Activated naive CD4-positive, alpha-beta T cell treated with Interleukin-2 at 50 U/mL for 16 hours (primary cell): Measurements from ENCODE around the gene ID4.
"Not testable (repeated sequence)": the region's sequence is repeated elsewhere in the genome, so short reads cannot be mapped to it uniquely, and the experiment has no call there.

Source experiments
- DNase-seq: peaks from one replicate; pipeline ENCODE4 v3.0.0-alpha.2; 2020

The ID4 gene

DNA sequence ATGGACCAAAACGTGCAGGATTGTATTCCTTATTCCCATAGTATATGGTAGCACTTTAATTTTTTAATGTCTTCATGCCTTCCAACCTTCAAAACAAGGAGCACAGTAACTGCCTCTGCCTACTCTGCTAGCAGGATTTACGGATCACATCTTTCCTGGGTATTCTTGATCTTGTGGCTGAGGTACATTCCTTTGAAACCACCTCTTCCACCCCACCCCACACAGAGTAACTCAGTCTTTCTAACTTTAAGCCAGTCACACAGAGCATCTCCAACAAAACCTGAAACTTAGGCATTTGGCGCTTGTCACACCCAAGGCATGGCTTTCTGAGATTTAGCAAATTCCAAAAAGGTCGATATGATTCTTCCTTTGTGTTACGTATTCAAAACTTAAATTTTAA lies 2.3 kb upstream of the ID4 start:
- DNase-seq, result no peak

DNA sequence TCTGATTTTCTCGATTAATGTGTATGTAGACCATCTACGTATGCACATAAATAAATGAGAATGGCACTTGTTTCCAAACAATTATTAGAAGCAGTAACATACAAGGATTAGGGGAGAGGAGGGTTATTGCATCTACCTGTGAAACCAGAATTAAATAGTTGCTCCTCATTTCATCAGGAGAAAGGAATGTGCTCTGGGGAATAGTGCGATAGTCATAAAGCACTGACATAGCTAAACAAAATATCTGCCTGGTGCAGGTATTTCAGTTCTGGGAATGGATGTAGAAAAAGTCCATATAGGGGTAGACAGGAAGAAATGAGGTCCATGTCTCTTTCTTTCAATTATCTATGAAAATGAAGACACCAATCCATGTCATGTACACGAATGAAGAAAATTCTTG lies 1.6 kb upstream of the ID4 start:
- DNase-seq, result no peak

- DNase-seq, result no peak
Measured at GRCh38 chr6:19837511-19838441, 606 bp downstream of the ID4 start.

DNA sequence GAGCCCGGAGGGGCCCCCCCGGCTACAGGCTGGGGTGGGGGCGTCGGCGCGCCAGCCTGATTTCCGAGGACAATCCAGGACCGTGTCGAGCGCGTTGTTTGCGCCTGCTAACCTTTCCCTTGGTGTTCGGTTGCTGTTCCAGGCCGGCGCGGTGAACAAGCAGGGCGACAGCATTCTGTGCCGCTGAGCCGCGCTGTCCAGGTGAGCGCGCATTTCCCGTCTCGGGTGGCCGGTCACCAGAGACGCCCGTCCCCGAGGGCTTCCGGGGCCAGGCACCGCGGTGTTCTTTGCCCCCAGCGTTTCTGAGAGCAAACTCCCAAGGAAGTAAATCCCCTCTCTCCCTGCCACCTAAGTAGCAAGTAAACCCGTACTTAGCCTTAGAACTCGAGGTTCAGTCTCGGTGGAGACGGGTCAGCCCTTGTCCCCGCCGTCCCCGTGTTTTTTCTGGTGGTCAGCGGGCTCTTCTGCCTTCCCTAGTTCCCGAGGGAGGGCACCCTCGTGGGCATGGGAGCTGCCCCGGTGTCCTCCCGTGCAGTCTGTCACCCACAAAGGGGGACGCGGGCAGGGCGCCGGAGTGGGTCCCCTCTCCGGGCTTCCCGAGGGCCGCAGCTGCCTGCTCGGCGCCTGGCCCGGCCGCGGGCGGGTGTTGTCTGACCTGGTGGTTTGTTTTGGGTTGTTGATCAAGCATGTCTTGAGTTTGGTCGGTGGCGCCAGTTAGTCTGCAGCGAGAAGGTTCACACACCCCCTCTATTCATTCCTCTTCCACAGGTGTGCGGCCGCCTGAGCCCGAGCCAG lies 1.5 kb downstream of the ID4 start:
- DNase-seq, result no peak

DNA sequence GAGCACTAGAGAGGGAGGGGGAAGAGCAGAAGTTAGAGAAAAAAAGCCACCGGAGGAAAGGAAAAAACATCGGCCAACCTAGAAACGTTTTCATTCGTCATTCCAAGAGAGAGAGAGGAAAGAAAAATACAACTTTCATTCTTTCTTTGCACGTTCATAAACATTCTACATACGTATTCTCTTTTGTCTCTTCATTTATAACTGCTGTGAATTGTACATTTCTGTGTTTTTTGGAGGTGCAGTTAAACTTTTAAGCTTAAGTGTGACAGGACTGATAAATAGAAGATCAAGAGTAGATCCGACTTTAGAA lies 2.0 kb downstream of the ID4 start:
- DNase-seq, result no peak

DNA sequence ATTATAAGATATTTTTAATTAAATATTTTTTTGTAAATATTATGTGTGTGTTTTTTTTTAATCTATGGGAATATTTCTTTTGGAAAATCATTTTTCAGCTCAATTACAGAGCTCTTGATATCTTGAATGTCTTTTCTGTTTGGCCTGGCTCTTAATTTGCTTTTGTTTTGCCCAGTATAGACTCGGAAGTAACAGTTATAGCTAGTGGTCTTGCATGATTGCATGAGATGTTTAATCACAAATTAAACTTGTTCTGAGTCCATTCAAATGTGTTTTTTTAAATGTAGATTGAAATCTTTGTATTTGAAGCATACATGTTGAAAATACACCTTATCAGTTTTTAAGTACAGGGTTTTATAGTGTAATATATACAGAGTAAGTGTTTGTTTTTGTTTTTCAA lies 2.6 kb downstream of the ID4 start:
- DNase-seq, result no peak

DNA sequence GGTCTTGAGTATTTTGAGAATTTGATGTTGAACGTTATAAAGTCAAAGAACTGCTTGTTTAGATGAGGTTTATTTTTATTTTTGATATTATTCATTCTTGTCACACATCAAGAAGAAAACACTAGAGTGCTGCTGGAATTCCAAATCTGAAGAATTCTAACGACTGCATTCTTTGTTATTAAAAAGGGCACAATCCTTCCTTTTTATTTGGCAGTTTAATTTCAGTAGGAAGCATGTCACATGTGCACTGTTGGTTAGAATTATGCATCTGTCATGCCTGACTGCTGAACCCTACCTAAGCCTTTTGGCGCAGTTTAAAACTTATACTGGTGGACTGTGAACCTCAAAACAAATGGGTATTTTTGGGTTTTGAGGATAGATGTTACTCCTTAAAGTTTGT lies 4.0 kb downstream of the ID4 start:
- DNase-seq, result no peak

GRCh38 chr6:19842030-19842615 lies 5.0 kb downstream of the ID4 start:
- DNase-seq, result no peak

DNA sequence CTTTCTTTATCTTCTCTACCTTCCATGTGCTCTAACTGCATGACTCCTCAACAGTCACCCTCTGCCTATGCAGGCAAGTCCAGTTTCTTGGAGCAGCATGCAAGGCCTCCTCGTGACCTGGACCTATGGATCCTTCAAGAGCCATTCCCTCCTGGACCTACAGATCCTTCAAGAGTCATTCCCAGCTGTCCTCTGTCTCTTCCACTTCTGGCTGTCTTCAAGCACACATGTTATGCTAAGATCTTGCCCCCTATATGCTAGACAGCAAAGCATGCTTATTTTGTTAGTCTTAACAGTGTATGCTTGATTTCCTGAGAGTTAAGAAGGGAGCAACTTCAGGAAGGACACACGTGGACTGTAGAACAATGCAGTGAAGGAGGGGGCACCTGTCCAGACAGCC lies 7.5 kb downstream of the ID4 start:
- DNase-seq, result no peak

GRCh38 chr6:19845266-19846041 lies 8.3 kb downstream of the ID4 start:
- DNase-seq, result no peak

GRCh38 chr6:19848465-19849029 lies 11.4 kb downstream of the ID4 start:
- DNase-seq, result no peak

- no peak for DNase-seq
Measured at GRCh38 chr6:19849196-19849595, 12.0 kb downstream of the ID4 start.

GRCh38 chr6:19849755-19850154 lies 12.6 kb downstream of the ID4 start:
- no peak for DNase-seq

- no peak for DNase-seq
Measured at GRCh38 chr6:19851241-19852089, 14.3 kb downstream of the ID4 start.

DNA sequence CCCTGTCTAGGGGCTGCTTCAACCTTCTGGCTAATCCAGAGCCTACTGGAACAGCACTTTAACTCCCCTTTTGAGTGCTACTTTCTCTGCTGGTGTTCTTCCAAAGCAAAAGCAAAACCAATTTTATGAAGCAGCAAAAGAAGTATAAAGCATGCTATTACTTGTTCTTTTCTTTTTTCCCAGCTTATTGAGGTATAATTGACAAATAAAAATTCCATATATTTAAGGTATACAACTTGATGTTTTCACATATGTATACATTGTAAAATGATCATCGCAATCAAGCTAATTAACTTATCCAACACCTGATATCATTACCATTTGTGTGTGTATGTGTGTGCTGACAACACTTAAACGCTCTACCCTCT lies 14.9 kb downstream of the ID4 start:
- no peak for DNase-seq

GRCh38 chr6:19852927-19853326 lies 15.8 kb downstream of the ID4 start:
- no peak for DNase-seq

DNA sequence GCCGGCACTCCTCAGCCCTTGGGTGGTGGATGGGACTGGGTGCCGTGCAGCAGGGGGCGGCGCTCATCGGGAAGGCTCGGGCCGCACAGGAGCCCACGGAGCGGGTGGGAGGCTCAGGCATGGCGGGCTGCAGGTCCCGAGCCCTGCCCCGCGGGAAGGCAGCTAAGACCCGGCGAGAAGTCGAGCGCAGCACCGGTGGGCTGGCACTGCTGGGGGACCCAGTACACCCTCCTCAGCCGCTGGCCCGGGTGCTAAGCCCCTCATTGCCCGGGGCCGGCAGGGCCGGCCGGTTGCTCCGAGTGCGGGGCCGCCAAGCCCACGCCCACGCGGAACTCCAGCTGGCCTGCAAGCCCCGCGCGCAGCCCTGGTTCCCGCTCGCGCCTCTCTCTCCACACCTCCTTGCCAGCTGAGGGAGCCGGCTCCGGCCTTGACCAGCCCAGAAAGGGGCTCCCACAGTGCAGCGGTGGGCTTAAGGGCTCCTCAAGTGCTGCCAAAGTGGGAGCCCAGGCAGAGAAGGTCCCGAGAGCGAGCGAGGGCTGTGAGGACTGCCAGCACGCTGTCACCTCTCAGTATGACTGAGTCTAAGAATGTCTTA lies 17.3 kb downstream of the ID4 start:
- not testable (repeated sequence) for DNase-seq

- no peak for DNase-seq
Measured at GRCh38 chr6:19855536-19855935, 18.4 kb downstream of the ID4 start.

GRCh38 chr6:19857139-19857538 lies 20.0 kb downstream of the ID4 start:
- DNase-seq, result no peak

- no peak for DNase-seq
Measured at GRCh38 chr6:19857703-19858102, 20.5 kb downstream of the ID4 start.

GRCh38 chr6:19860235-19860877 lies 23.2 kb downstream of the ID4 start:
- DNase-seq, result no peak
